ENCODE data around the gene SLCO2A1.

DNA sequence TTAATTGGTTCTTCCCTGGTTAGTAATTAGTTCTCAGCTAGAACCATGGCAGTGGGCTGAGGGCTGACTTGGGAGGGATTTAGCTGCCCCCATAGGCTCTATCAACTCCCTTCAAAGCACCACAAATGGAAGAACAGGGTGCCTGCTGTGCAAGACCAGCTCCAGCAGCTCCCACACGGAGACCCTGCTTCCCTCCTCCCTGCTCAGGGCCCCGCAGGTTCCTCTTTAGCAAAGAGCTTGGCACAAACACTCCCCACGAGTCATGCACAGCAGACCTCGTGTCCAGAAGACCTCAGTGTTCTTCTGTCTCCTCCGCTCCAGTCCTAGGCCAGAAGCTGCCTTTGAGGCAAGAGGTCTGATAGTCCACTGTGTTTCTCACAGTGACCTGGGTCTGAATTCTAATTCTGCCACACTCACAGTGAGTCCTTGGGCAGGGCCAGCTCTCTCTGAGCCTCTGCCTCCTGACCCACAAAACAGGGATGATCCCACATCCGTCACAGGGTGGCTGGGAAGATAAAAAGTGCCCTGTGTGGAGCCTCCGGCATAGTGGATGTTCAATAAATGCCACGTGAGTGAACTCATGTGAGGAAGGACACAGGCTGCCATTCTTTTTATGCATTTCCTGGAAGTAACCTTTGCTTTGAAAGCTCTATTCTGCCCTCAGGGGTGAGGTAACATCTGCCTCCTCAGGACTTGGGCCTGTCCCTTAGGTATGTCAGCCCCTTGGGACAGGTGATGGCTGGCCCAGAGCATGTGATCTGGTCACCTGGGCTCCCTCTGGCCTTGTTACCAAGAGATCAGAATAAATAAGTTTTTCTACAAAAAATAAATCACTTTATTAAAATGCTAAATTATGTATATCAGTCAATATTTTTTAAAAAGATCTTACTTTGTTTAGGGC is 141.7 kb downstream of the SLCO2A1 start:
- TF ChIP-seq, protein P1, sequence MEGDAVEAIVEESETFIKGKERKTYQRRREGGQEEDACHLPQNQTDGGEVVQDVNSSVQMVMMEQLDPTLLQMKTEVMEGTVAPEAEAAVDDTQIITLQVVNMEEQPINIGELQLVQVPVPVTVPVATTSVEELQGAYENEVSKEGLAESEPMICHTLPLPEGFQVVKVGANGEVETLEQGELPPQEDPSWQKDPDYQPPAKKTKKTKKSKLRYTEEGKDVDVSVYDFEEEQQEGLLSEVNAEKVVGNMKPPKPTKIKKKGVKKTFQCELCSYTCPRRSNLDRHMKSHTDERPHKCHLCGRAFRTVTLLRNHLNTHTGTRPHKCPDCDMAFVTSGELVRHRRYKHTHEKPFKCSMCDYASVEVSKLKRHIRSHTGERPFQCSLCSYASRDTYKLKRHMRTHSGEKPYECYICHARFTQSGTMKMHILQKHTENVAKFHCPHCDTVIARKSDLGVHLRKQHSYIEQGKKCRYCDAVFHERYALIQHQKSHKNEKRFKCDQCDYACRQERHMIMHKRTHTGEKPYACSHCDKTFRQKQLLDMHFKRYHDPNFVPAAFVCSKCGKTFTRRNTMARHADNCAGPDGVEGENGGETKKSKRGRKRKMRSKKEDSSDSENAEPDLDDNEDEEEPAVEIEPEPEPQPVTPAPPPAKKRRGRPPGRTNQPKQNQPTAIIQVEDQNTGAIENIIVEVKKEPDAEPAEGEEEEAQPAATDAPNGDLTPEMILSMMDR (IDR thresholded peaks at IDR 0.05): no peak
- no peak for TF ChIP-seq POLR2A (IDR thresholded peaks at IDR 0.05)

Measured in testis (tissue), 2 donors.